ENCODE measurements around the gene CALN1. TPM values are rescaled to one million over a fixed set of nuclear protein-coding genes. Genes with fewer than 3 reads are reported as not detected.

Gene CALN1
- total RNA-seq, 1 donor = under 0.01 TPM

- DNase-seq (ENCODE audit: low read depth) = no peak
- no peak for TF ChIP-seq CTCF (IDR thresholded peaks at IDR 0.05; ENCODE audit: insufficient read depth, low read depth, low read length)
- H3K4me3 ChIP-seq (ENCODE audit: low read depth, low read length) = no peak overlapping the region
Measured at GRCh38 chr7:72281308-72281707, 130.8 kb downstream of the CALN1 start.

GRCh38 chr7:72279203-72279602 lies 132.9 kb downstream of the CALN1 start:
- TF ChIP-seq CTCF (IDR thresholded peaks at IDR 0.05; ENCODE audit: insufficient read depth, low read depth, low read length) = no peak
- no peak overlapping the region for H3K4me3 ChIP-seq (ENCODE audit: low read depth, low read length)
- DNase-seq (ENCODE audit: low read depth) = no peak

- H3K4me3 ChIP-seq (ENCODE audit: low read depth, low read length) = no peak overlapping the region
- TF ChIP-seq CTCF (IDR thresholded peaks at IDR 0.05; ENCODE audit: insufficient read depth, low read depth, low read length) = no peak
- DNase-seq (ENCODE audit: low read depth) = no peak
Measured at GRCh38 chr7:72278550-72278949, 133.6 kb downstream of the CALN1 start.

- DNase-seq (ENCODE audit: low read depth) = no peak
- H3K4me3 ChIP-seq (ENCODE audit: low read depth, low read length) = no peak overlapping the region
- no peak for TF ChIP-seq CTCF (IDR thresholded peaks at IDR 0.05; ENCODE audit: insufficient read depth, low read depth, low read length)
Measured at GRCh38 chr7:72275382-72276070, 136.6 kb downstream of the CALN1 start.

DNA sequence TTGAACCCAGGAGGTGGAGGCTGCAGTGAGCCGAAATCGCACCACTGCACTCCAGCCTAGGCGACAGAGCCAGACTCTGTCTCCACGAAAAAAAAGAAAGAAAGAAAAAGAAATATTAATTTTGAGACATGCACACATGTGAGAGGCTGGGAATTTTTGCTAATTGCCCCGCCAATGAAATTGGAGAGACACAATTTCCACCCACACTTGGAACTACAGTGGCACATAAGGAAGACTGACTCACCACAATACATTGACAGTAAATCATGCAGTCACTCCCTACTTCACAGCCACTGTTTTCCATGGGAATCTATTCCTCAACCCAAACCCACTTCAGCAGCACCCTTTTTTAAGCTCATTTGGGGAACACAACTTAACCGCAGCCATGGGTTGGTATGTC lies 139.7 kb downstream of the CALN1 start:
- no peak for TF ChIP-seq CTCF (IDR thresholded peaks at IDR 0.05; ENCODE audit: insufficient read depth, low read depth, low read length)
- DNase-seq (ENCODE audit: low read depth) = no peak
- H3K4me3 ChIP-seq (ENCODE audit: low read depth, low read length) = no peak overlapping the region

DNA sequence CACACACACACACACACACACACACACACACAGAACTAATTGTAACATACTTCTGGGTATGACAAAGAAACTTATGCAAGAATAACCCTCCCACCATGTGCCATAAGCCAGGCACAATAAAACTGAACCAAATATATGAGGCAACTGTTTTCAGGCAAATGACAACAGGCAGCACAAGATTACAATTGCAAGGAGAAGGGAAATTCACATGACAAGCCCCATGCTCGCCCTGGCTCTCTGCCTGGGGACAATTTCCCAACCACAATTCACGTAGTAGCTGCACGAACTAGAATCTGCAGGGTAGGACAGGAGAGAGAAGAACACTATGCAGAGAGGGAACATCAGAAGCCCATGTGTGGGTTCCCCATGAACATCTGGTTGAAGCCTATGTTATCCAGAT lies 143.3 kb downstream of the CALN1 start:
- no peak overlapping the region for H3K4me3 ChIP-seq (ENCODE audit: low read depth, low read length)
- TF ChIP-seq CTCF (IDR thresholded peaks at IDR 0.05; ENCODE audit: insufficient read depth, low read depth, low read length) = no peak
- no peak for DNase-seq (ENCODE audit: low read depth)

- H3K4me3 ChIP-seq (ENCODE audit: low read depth, low read length) = no peak overlapping the region
- no peak for TF ChIP-seq CTCF (IDR thresholded peaks at IDR 0.05; ENCODE audit: insufficient read depth, low read depth, low read length)
- no peak for DNase-seq (ENCODE audit: low read depth)
Measured at GRCh38 chr7:72268090-72268489, 144.0 kb downstream of the CALN1 start.

Measured in fibroblast of villous mesenchyme (primary cell).